DMS79 treated with DMSO at 0.1 percent for 48 hours (cell line): ENCODE data around the gene PXT1.

Source experiments
- DNase-seq: peaks from one replicate; lab custom pipeline; 2025; lab: John Stamatoyannopoulos, UW

The PXT1 gene

GRCh38 chr6:36387440-36388303 is 55.0 kb downstream of the PXT1 start, which contains the start of gene ETV7:
ETV7 (minus strand) TSS chr6:36387669; CDS start chr6:36387541, 128 bp downstream.
- peak; percentile 42 for DNase-seq

GRCh38 chr6:36386495-36387439 is 55.9 kb downstream of the PXT1 start:
- peak; percentile 62 for DNase-seq

GRCh38 chr6:36384095-36384494 is 58.6 kb downstream of the PXT1 start:
- no peak for DNase-seq

GRCh38 chr6:36383606-36384005 is 59.0 kb downstream of the PXT1 start:
- no peak for DNase-seq

- DNase-seq, result no peak
Measured at GRCh38 chr6:36382976-36383375, 59.7 kb downstream of the PXT1 start.

- DNase-seq, result no peak
Measured at GRCh38 chr6:36381502-36382389, 60.9 kb downstream of the PXT1 start.

GRCh38 chr6:36380166-36380565 is 62.5 kb downstream of the PXT1 start:
- DNase-seq, result no peak

GRCh38 chr6:36378936-36379335 is 63.7 kb downstream of the PXT1 start:
- DNase-seq, result no peak

- DNase-seq, result no peak
Measured at GRCh38 chr6:36378243-36378920, 64.3 kb downstream of the PXT1 start.

GRCh38 chr6:36377594-36377993 is 65.1 kb downstream of the PXT1 start:
- no peak for DNase-seq

- DNase-seq, result no peak
Measured at GRCh38 chr6:36376742-36377141, 65.9 kb downstream of the PXT1 start.

GRCh38 chr6:36376183-36376582 is 66.5 kb downstream of the PXT1 start:
- no peak for DNase-seq

GRCh38 chr6:36375644-36376155 is 67.0 kb downstream of the PXT1 start:
- DNase-seq, result no peak

GRCh38 chr6:36374972-36375371 is 67.7 kb downstream of the PXT1 start:
- DNase-seq, result no peak

- no peak for DNase-seq
Measured at GRCh38 chr6:36374194-36374593, 68.5 kb downstream of the PXT1 start.

GRCh38 chr6:36373368-36374019 is 69.2 kb downstream of the PXT1 start:
- DNase-seq, result no peak

- no peak for DNase-seq
Measured at GRCh38 chr6:36372088-36372487, 70.6 kb downstream of the PXT1 start.

- DNase-seq, result no peak
Measured at GRCh38 chr6:36371211-36371610, 71.4 kb downstream of the PXT1 start.

- DNase-seq, result no peak
Measured at GRCh38 chr6:36370638-36371037, 72.0 kb downstream of the PXT1 start.
